Kidney (tissue), 14 donors: ENCODE results near the gene C9orf50. TPM values are rescaled to one million over a fixed set of nuclear protein-coding genes. Genes with fewer than 3 reads are reported as not detected.
A peak's percentile ranks its signal among the peaks of the same experiment; 100 is the strongest.

Experiments used
- DNase-seq, 5 donors: peaks; one replicate each; pipeline ENCODE4 v3.0.0-alpha.2; 2013 to 2020
- FAIRE-seq: peaks from 2 replicates; lab custom pipeline; 2012; peaks lifted over from hg19 to GRCh38; lab: Jason Lieb, UNC
- H3K27ac ChIP-seq, 2 donors: one replicate each; pipeline ENCODE4 v1.7.0; 2013; ENCODE audit warnings: low read depth in 2 of 2, low read length in 2 of 2, inconsistent platforms in 1 of 2
- H3K27me3 ChIP-seq: one replicate; pipeline ENCODE4 v1.7.1; 2013; ENCODE audit warnings: low read length, inconsistent platforms; ENCODE audit not compliant: control insufficient read depth, insufficient read depth
- H3K36me3 ChIP-seq, 3 donors: one replicate each; pipeline versions ENCODE4 v1.7.0 to v1.7.1; 2013; ENCODE audit warnings: low read length in 3 of 3, control low read depth in 1 of 3, inconsistent platforms in 1 of 3; ENCODE audit not compliant: insufficient read depth in 3 of 3, control insufficient read depth in 2 of 3
- H3K4me1 ChIP-seq, 3 donors: one replicate each; pipeline versions ENCODE4 v1.7.0 to v1.7.1; 2013; ENCODE audit warnings: low read length in 3 of 3, inconsistent platforms in 1 of 3, low read depth in 1 of 3; ENCODE audit not compliant: control insufficient read depth in 2 of 3, insufficient read depth in 2 of 3
- H3K4me3 ChIP-seq, 3 donors: one replicate each; pipeline versions ENCODE4 v1.7.0 to v1.8.1; 2013; ENCODE audit warnings: low read length in 3 of 3, control low read depth in 1 of 3, inconsistent platforms in 1 of 3
- H3K9ac ChIP-seq, 3 donors: one replicate each; pipeline versions ENCODE4 v1.7.0 to v1.7.1; 2013; ENCODE audit warnings: low read length in 3 of 3, control low read depth in 1 of 3, inconsistent platforms in 1 of 3
- H3K9me3 ChIP-seq, 3 donors: one replicate each; pipeline versions ENCODE4 v1.7.0 to v1.7.1; 2013; ENCODE audit warnings: low read length in 3 of 3, control low read depth in 1 of 3, inconsistent platforms in 1 of 3; ENCODE audit not compliant: control insufficient read depth in 2 of 3, insufficient read depth in 1 of 3
- intact Hi-C: fragments of 100-400 bp; cut with DNase I; formaldehyde crosslinking; loops from one replicate; pipeline ENCODE4 v1.11.1; 2022
- polyA plus RNA-seq: library from polyadenylated mRNA; stranded (reverse); fragments of 350-450 nt; fragmentation: Illumina TruSeq; extraction: RNeasy Lipid Tissue Mini Kit (QIAGEN cat#74804); gene quantifications from one replicate; pipeline ENCODE4 v1.2.3, GENCODE V29; 2014; ENCODE audit warnings: low read depth, low replicate concordance; ENCODE audit not compliant: insufficient read depth
- total RNA-seq: library from RNA; stranded (reverse); fragmentation: NEBNext Ultra II Directional; extraction: Animal tissue kit (Norgen Biotek cat#: 25700); gene quantifications from one replicate; pipeline ENCODE4 v1.2.1, GENCODE V29; 2021
- TF ChIP-seq, protein P1 (sequence below): IDR thresholded peaks from 3 replicates; pipeline ENCODE4 v1.5.1; 2012; ENCODE audit warnings: mild to moderate bottlenecking, moderate library complexity, borderline replicate concordance; ENCODE audit not compliant: insufficient read depth; ENCODE audit errors: extremely low read depth
- donor health status: control.
- donor health status: control.
- donor health status: control.
- donor health status: control.
- donor health status: control.
- donor health status: DM: yes; HTN: yes; CAD: no.
- donor health status: Normal renal cell carcinoma (clear cell type).

Gene C9orf50
- total and polyA plus RNA-seq, 2 donors from 2014 or later, result 1.1 to 2.8 TPM

DNA sequence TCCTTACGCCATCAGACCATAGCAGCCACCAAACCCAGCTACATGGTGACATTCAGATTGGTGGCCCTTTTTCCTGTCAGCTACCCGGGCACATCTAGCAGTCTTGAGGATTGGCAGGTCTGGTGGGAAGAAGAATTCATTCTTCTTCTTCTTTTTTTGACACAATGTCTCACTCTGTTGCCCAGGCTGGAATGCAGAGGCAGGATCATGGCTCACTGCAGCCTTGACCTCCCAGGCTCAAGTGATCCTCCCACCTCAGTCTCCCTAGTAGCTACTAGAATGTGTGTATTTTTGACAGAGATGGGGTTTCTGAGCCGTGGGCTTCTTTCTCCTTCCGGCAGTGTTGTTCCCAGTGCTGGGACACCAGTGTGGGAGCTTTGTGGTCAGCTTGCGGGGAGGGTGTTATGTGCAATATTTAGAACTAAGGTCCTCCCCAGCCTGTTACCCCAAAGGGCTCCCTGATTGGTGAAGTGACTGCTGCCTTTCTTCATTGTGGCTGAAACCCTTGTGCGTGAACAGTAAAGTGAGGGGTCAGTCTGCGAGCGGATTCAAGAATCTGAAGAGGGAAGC lies 8.4 kb upstream of the C9orf50 start:
- Histone ChIP-seq H3K27ac (no peak overlapping the region), H3K4me1 (peaks cover 0 to 33% (median 6%) of the 10 kb centered on the region in 3 donors), H3K9me3 (no peaks in the 10 kb centered on the region), H3K27me3 (no peaks in the 10 kb centered on the region), H3K4me3 (no peak overlapping the region), H3K36me3 (peaks cover 0 to 12% (median 7%) of the 10 kb centered on the region in 3 donors), H3K9ac (no peak overlapping the region)
- DNase-seq (no peak), FAIRE-seq (no peak)
- intact Hi-C loops, result no loop called here
- TF ChIP-seq, protein P1, sequence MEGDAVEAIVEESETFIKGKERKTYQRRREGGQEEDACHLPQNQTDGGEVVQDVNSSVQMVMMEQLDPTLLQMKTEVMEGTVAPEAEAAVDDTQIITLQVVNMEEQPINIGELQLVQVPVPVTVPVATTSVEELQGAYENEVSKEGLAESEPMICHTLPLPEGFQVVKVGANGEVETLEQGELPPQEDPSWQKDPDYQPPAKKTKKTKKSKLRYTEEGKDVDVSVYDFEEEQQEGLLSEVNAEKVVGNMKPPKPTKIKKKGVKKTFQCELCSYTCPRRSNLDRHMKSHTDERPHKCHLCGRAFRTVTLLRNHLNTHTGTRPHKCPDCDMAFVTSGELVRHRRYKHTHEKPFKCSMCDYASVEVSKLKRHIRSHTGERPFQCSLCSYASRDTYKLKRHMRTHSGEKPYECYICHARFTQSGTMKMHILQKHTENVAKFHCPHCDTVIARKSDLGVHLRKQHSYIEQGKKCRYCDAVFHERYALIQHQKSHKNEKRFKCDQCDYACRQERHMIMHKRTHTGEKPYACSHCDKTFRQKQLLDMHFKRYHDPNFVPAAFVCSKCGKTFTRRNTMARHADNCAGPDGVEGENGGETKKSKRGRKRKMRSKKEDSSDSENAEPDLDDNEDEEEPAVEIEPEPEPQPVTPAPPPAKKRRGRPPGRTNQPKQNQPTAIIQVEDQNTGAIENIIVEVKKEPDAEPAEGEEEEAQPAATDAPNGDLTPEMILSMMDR, result no peak

DNA sequence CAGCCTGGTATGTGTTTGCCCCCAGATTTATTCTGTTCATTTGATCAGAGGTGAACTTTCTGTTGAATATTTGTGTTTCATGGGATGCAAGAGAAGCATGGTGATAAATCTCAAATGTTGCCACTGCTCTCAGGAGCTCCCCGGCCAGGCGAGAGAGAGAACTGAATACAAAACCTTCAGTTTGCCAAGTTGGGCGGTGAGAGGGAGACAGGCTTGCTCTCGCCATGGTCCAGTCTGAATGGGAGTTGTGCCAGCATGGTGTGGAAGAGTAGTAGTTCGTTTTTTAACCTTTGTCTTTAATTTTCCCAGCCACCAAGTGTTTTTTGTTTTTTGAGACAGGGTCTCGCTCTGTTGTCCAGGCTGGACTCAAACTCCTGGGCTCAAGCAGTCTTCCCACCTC lies 7.8 kb upstream of the C9orf50 start:
- DNase-seq (no peak), FAIRE-seq (no peak)
- H3K36me3 ChIP-seq, result peaks cover 0 to 9% (median 7%) of the 10 kb centered on the region in 3 donors
- no peak overlapping the region for H3K27ac ChIP-seq
- intact Hi-C loops, result no loop called here
- no peaks in the 10 kb centered on the region for H3K27me3 ChIP-seq
- H3K4me1 ChIP-seq, result peaks cover 0 to 33% (median 6%) of the 10 kb centered on the region in 3 donors
- H3K9me3 ChIP-seq, result no peaks in the 10 kb centered on the region
- H3K9ac ChIP-seq, result no peak overlapping the region
- TF ChIP-seq, protein P1, result no peak
- no peak overlapping the region for H3K4me3 ChIP-seq

DNA sequence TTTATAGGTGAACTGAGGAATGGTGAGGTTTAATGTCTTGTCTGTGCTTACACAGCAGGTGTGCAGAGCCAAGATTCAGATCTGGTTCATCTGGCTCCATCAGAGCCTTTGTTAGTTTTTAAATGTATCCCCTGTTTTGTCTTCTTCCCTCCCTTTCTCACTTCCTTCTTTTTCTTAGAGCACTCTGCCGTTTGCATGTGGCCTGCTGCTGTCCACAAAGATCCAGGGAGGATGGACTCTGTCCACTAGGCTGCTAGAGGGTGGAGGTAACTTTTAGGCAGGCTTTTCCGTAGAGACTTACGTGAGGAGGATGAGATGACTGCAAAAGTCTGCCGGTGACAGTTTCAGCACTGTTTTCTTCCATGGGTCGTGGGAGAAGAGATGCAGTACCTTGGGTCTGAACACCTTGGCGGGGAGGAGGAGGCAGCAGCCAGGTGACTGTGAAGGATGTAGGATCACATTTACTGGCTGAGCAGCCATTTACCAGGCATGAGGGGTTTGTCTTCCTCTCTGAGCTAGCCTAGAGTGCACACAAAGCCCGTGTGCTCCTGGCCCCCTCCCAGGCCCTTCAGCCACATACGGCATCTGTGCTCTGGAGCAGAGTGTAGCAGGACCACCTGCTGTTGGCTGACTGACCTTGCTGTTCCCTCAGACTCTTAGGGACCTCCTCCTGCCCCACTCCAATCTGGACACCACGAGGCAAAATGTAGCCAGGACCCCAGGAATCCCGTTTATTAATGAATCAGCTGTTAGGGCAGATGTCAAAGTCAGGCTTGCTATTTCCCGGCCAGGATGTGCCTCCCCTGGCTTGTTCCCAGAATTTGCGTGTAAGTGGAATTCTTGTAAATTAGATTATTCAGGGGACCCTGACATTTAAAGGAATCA lies 6.9 kb upstream of the C9orf50 start:
- DNase-seq (no peak), FAIRE-seq (no peak)
- TF ChIP-seq, protein P1, result no peak
- no peaks in the 10 kb centered on the region for H3K27me3 ChIP-seq
- H3K4me1 ChIP-seq, result peaks cover 0 to 33% (median 6%) of the 10 kb centered on the region in 3 donors
- H3K4me3 ChIP-seq, result peak overlapping the region in 2 of 3 donors; percentile 96 to 98
- H3K9me3 ChIP-seq, result no peaks in the 10 kb centered on the region
- intact Hi-C loops, result no loop called here
- H3K27ac ChIP-seq, result peak overlapping the region in 1 of 2 donors; percentile 96
- H3K36me3 ChIP-seq, result peaks cover 0 to 5% (median 3%) of the 10 kb centered on the region in 3 donors
- peak overlapping the region in 1 of 3 donors; percentile 98 for H3K9ac ChIP-seq
